GM08714 (cell line): Measurements from ENCODE around the gene DPF1.

Experiments
- H3K4me3 ChIP-seq: fragments of 200-500 bp; sonication (Bioruptor generic); 2 replicates; pipeline ENCODE4 v1.5.1; 2014; ENCODE audit warnings: mild to moderate bottlenecking, low read length, inconsistent platforms
- ZNF274 ChIP-seq: IDR thresholded peaks from 2 replicates; pipeline ENCODE4 v1.6.1; 2012; ENCODE audit warnings: mild to moderate bottlenecking, low read depth, low read length

Gene DPF1

DNA sequence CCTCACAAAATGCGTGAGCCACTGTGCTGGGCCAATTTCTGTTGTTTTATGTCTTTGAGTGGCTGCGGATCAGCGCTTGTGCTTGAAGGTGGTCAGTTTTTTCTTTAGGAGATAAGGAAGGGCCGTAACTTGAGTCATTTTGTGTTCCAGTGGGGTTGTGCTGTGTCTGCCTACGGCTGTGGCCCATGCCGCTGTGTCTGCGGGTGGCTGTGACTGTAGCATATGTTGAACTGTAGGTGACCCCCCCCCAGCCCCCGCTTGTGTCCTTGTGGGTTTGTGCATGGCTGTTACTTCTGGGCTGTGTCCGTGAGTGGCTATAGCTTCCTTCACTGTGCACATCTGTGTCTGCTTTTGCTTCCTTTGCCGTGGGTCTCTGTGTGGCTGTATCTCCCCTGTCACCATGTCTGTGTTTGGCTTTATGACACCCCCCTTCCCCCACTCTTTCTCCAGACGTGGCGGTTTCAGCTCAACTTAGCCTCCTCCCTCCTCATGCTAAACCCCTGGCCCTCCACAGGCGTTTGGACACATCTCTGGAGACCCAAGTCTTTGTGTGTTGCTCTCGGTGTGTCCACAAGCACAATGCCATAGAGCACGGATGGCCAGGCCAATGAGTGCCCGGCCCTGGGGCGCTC, 31.5 kb upstream of the DPF1 start:
- H3K4me3 ChIP-seq = no peak overlapping the region
- no peak for TF ChIP-seq ZNF274

DNA sequence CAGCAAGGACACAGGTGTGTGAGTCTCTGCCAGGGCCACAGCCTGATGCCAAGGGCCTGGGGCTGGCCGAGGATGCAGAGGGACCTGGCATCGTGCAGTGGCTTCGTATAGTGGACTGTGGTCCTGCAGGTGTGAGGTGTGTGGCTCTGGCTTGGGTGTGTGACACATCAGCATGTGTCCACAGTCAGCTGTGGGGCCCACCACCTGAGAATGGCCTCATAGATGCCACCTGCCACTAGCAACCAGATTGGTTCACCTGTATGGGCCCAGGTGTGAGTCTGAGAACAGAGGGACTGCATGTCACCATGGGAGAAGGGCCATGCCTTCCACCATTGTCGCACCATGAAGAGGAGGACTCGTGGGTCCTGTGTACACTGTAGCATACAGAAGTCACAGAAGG, 29.8 kb upstream of the DPF1 start:
- H3K4me3 ChIP-seq = no peak overlapping the region
- TF ChIP-seq ZNF274 = no peak

DNA sequence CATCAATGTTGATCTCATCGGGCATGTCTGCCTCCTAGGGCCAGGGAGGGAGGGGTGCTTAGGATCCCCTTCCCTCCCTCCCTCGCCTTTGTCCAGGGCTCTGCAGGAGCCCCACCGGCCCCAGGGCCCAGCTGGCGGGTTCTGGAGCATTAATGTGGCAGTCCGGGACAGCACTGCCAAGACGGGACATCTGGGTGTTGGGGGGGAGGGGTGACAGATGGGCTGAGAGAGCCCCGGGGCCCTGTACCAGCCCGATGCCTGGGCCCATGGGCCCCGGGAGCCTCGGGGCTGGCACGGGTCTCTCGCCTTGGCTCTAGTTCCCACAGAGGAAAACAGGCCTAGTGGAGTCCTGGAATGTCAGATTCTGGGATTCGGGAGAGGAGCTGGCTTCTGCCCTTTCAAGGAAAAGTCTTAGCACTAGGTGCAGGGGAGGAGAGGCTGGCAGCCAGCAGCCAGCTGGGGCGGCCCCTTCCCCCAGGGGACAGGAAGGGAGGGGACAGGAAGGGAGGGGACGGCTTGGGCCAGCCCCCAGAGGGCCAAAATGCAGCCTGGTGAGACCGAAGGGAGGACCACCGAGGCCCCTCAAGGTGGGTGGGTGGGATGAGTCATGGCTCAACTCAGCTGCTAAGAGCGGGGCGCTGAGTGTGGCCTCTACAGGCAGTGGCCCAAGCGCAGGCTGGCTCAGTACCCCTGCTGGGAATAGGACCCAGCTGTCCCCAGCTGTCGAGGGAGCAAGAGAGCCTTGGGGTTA, 29.1 kb upstream of the DPF1 start:
- TF ChIP-seq ZNF274 = no peak
- no peak overlapping the region for H3K4me3 ChIP-seq

DNA sequence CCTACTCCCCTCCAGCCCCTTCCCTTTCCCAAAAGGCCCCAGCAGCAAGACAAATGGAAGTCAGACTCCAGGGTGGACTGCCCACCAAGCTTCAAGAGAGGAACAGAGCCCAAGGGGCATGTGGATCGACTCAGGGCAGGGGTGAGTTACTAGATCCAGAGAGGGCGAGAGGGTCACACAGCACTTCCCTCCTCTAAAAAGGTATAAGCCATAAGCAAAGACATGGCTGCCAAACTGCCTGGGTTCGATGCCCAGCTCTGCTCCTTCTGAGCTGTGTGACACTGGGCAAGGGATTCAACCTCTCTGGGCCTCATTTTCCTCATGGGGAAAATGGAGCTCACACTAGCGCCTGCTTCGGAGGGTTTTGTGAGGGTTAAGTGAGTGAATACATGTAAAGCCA, 28.4 kb upstream of the DPF1 start:
- no peak overlapping the region for H3K4me3 ChIP-seq
- no peak for TF ChIP-seq ZNF274

DNA sequence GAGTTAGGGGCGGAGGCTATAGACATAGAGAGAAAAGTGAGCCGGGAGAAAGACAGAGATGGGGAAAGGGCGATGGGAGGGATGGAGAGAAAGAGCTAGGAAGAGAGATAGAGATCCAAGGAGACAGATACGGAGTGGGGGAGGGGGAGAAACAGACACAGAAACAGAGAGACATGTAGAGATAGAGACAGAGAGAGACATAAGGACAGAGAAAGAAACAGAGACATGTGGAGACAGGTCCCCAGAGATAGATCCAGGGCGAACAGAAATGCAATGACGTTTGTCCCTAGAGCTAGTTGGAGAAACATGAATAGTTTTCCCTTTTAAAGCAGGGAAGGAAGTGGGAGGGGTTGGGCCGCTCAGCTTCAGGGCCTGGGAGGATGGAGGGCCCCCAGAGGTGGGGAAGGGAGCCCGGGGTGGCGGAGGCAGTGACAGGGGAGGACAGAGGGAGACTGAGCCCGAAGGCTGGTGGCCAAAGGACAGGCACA, 27.6 kb upstream of the DPF1 start:
- TF ChIP-seq ZNF274 = no peak
- H3K4me3 ChIP-seq = no peak overlapping the region

DNA sequence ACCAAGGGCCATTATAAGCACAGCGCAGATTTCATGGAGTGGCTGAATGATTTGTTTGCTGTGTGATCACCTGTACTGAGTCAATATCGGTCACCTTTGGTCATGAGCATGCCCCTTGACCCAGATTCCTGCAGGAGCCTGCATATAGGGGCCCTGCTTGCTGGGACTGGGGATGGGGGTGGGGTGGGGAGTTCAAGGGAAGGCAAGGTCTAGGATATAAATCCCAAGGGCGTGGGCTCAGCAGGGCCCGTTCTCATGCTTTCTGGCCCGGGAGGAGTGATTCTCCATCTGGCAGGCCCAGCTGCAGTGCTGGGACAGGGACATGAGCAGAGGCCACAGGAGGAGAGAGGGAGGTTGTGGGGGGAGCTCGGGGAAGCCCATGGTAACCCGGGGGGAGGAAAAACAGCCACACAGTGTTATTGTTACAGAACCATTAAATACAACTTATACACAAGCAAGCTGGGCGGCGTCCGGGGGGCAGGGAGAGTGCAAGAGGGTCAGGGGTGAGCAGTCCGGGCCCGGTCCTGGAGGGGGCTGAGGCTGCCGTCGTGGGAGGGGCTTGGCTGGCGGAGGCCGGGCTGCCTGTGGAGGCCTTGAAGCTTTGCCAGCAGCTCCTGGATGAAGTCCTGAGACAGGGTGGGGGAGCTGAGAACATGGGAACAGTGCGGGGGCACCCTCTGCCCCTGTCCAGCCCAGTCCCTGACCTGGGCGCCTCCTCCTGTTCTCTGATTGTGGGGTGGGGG, 27.0 kb upstream of the DPF1 start:
- no peak overlapping the region for H3K4me3 ChIP-seq
- TF ChIP-seq ZNF274 = no peak

- TF ChIP-seq ZNF274 = no peak
- no peak overlapping the region for H3K4me3 ChIP-seq
Measured at GRCh38 chr19:38250428-38250820, 26.4 kb upstream of the DPF1 start.

DNA sequence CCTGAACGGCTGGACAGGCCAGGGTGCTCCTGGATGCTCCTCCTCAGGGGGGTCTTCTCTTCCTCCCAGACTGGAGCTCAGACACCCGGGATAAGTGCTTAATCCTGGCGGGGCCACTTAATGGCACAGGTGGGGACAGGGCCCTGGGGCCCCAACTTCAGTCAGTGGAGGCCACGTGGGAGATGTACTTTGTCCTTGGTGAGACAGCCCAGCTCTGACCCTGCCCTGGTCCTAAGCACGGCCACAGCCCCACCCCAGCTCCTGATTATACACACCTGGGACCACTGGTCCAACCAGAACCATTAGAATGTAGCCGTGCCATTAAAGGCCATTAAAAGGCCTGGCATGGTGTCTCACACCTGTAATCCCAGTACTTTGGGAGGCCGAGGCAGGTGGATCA, 24.4 kb upstream of the DPF1 start:
- no peak overlapping the region for H3K4me3 ChIP-seq
- TF ChIP-seq ZNF274 = no peak

DNA sequence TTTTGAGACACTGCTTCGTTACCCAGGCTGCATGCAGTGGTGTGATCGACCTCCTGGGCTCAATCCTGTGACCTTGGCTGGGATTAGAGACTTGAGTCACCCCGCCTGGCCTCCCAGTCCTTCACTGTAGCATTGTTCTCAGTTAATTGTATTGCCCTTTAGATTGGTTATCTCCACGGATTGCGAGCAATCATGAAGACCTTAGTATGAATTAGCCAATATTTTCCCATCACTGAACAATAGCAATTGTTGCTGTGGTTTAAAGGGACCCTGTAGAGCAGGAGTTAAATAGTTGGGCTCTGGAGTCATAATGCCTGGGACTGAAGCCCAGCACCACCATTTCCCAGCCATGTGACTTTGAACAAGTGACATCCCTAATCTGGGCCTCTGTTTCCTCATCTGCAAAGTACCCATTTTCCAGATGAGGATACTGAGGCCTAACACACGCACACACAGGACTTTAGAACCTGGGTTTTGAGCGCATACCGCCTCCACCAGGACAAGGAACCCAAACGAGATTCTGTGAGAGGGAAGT, 23.8 kb upstream of the DPF1 start:
- TF ChIP-seq ZNF274 = no peak
- H3K4me3 ChIP-seq = no peak overlapping the region

GRCh38 chr19:38247126-38247525, 23.1 kb upstream of the DPF1 start:
- TF ChIP-seq ZNF274 = no peak
- no peak overlapping the region for H3K4me3 ChIP-seq

- no peak overlapping the region for H3K4me3 ChIP-seq
- TF ChIP-seq ZNF274 = no peak
Measured at GRCh38 chr19:38245826-38246498, 21.9 kb upstream of the DPF1 start.

GRCh38 chr19:38243279-38243673, 19.3 kb upstream of the DPF1 start:
- TF ChIP-seq ZNF274 = no peak
- H3K4me3 ChIP-seq = peak overlapping the region; percentile 42; the same call in 1 of the 2 replicates

DNA sequence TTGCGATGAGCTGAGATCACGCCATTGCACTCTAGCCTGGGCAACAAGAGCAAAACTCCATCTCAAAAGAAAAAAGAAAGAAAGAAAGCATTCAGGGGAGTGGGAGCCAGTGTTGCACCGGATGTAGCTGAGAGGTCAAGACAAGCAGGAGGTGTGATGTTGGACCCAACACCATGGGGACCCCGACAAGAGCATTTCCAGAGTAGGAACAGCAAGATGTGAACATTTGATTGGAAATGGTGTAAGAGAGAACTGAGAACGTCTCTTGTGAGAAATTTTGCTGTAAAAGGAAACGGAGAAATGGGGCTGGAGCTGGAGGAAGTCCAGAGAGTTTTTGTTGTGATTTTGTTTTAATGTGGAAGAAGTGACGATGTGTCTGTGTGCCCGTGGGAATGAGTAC, 15.8 kb upstream of the DPF1 start:
- H3K4me3 ChIP-seq = no peak overlapping the region
- TF ChIP-seq ZNF274 = no peak

GRCh38 chr19:38234615-38235014, 10.6 kb upstream of the DPF1 start:
- H3K4me3 ChIP-seq = no peak overlapping the region
- TF ChIP-seq ZNF274 = no peak
